Measurements from ENCODE around the gene SMYD5. TPM values are rescaled to one million over a fixed set of nuclear protein-coding genes. Genes with fewer than 3 reads are reported as not detected.

The SMYD5 gene
- total and polyA plus RNA-seq, 9 of the 15 experiments (the other 6 are each of a cell fraction or from before 2014, with no cell fraction given): 11.4 to 56.8 (median 32.0) TPM

DNA sequence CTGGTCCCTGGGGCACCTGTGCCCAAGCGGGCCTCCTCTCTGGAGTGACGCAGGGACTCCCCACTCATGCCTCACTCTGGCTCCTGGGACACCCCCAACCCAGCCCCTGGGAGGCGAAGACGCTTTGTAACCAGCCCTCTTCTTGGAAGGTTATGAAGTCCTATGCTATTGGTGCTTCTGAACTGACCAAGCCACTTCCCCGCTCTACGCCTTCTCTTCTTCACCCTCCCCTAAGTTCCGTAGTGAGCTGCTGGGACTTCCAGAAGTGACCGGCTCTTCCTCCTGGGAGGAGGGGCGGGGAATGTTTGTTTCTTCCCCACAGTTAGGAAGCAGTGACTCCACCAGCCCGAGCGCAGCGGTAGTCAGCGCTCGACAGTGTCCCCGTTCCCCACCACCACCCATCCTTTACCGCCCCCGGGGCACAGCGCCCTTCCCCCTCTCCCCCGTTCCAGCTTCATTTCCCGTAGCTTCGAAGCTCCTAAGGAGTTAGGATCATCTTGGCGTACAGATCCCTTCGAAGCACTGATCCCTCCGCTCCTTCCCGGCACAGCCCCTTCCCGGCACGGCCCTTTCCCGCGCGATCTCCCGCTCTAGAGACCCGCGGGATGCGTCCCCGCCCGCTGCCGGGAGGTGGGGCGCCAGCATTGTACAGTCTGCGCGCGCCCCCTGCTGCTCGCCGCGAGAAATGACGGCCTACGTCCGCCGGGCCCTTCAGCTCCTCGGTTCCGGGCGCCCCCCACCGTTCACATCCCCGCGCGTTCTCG, 37.0 kb upstream of the SMYD5 start:
- BruUV-seq (replicated peaks): no TSS peak
- H3K79me2 ChIP-seq (ENCODE audit: control insufficient read depth, insufficient read depth, low read length): no peaks in the 10 kb centered on the region
- ChIA-PET CTCF (ENCODE audit: low intra/inter-chr PET ratio) (interaction anchor here (0.6 to 4.1 kb wide), 17 partner anchors 11 to 1373 kb away, joined by 3 to 56 read pairs (median 4); no protein-coding TSS in a partner anchor), POLR2A (interaction anchor here (0.6 to 1.0 kb wide), 10 partner anchors 33 to 828 kb away, joined by 3 to 5 read pairs (median 3); partner anchors contain the start of gene SPR)
- peaks cover 11 to 29% of the 10 kb centered on the region in 2 experiments; a peak in 4 of 5 replicates for H3K4me1 ChIP-seq (replicated peaks in 1 of 2; ENCODE audit: control insufficient read depth in 2 of 2, insufficient read depth in 2 of 2, low read length in 2 of 2)
- in situ Hi-C loops (cut with MboI): no loop called here
- H3K9me1 ChIP-seq (ENCODE audit: control insufficient read depth, insufficient read depth, low read length): no peaks in the 10 kb centered on the region
- FAIRE-seq (peak; percentile 76), DNase-seq (ENCODE audit: extremely low read depth in 1 of 4, low spot score in 3 of 4) (peak; percentile 93 to 95 (median 94)), ATAC-seq (peak; percentile 93)
- peak overlapping the region in 1 of 2 experiments; percentile 91; a peak in 2 of 4 replicates for H3K9ac ChIP-seq (ENCODE audit: insufficient read depth in 1 of 2, low read depth in 2 of 2, low read length in 2 of 2)
- no peaks in the 10 kb centered on the region for H3K36me3 ChIP-seq (ENCODE audit: control insufficient read depth, insufficient read depth, low read length)
- no peak overlapping the region for H3K27ac ChIP-seq (ENCODE audit: extremely low read depth, low read depth, low read length)
- H3K4me3 ChIP-seq: peak overlapping the region; percentile 31
- no peaks in the 10 kb centered on the region for H3K9me3 ChIP-seq (replicated peaks; ENCODE audit: control insufficient read depth, insufficient read depth, low read depth, low read length)
- peak overlapping the region; percentile 86 for H2AFZ ChIP-seq (ENCODE audit: low read depth, low read length)
- no peaks in the 10 kb centered on the region for H4K20me1 ChIP-seq (replicated peaks; ENCODE audit: control insufficient read depth, insufficient read depth, low read length)
- WGBS (ENCODE audit: insufficient coverage, low coverage, missing lambda C conversion rate): 6% methylated on average over 46 of the region's 56 CpGs
- H3K27me3 ChIP-seq (ENCODE audit: control insufficient read depth in 2 of 2, insufficient read depth in 2 of 2, low read length in 2 of 2): peaks cover 3 to 35% of the 10 kb centered on the region in 2 experiments; a peak in 3 of 5 replicates
- intact Hi-C loops (cut with micrococcal nuclease): loop anchor here (1.0 to 5.0 kb wide), 7 partner anchors 14 to 405 kb away; no protein-coding TSS in a partner anchor
- H3K4me2 ChIP-seq (ENCODE audit: insufficient read depth, low read length): peak overlapping the region; percentile 71
- no peak for TF ChIP-seq NR3C1 (CRISPR knock-in tag; IDR thresholded peaks at IDR 0.05)
- peak; percentile 67 to 72 for TF ChIP-seq TRIM24 (IDR thresholded peaks at IDR 0.05)
- TF ChIP-seq, protein P1, sequence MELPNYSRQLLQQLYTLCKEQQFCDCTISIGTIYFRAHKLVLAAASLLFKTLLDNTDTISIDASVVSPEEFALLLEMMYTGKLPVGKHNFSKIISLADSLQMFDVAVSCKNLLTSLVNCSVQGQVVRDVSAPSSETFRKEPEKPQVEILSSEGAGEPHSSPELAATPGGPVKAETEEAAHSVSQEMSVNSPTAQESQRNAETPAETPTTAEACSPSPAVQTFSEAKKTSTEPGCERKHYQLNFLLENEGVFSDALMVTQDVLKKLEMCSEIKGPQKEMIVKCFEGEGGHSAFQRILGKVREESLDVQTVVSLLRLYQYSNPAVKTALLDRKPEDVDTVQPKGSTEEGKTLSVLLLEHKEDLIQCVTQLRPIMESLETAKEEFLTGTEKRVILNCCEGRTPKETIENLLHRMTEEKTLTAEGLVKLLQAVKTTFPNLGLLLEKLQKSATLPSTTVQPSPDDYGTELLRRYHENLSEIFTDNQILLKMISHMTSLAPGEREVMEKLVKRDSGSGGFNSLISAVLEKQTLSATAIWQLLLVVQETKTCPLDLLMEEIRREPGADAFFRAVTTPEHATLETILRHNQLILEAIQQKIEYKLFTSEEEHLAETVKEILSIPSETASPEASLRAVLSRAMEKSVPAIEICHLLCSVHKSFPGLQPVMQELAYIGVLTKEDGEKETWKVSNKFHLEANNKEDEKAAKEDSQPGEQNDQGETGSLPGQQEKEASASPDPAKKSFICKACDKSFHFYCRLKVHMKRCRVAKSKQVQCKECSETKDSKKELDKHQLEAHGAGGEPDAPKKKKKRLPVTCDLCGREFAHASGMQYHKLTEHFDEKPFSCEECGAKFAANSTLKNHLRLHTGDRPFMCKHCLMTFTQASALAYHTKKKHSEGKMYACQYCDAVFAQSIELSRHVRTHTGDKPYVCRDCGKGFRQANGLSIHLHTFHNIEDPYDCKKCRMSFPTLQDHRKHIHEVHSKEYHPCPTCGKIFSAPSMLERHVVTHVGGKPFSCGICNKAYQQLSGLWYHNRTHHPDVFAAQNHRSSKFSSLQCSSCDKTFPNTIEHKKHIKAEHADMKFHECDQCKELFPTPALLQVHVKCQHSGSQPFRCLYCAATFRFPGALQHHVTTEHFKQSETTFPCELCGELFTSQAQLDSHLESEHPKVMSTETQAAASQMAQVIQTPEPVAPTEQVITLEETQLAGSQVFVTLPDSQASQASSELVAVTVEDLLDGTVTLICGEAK (IDR thresholded peaks at IDR 0.05): 0 out of 2 replicates have a peak, but pooled peaks have one; percentile 43
- TF ChIP-seq, protein P1 (CRISPR knock-in tag; IDR thresholded peaks at IDR 0.05): no peak
- TF ChIP-seq CREM (IDR thresholded peaks at IDR 0.05; ENCODE audit: low read depth): peak; percentile 85
- no peak for TF ChIP-seq CHD4 (IDR thresholded peaks at IDR 0.05; ENCODE audit: insufficient read depth, insufficient replicate concordance, low read depth, low read length, poor library complexity, severe bottlenecking)
- TF ChIP-seq, protein P2, sequence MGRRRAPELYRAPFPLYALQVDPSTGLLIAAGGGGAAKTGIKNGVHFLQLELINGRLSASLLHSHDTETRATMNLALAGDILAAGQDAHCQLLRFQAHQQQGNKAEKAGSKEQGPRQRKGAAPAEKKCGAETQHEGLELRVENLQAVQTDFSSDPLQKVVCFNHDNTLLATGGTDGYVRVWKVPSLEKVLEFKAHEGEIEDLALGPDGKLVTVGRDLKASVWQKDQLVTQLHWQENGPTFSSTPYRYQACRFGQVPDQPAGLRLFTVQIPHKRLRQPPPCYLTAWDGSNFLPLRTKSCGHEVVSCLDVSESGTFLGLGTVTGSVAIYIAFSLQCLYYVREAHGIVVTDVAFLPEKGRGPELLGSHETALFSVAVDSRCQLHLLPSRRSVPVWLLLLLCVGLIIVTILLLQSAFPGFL (CRISPR knock-in tag; IDR thresholded peaks at IDR 0.05): peak; percentile 78; the same call in 1 of the 2 replicates
- 0 out of 4 replicates have a peak, but pooled peaks of 1 of the 2 experiments have one; percentile 29 for TF ChIP-seq HDAC1 (IDR thresholded peaks at IDR 0.05)
- peak; percentile 72 for TF ChIP-seq EGR1 (conservative IDR thresholded peaks at IDR 0.05)
- peak; percentile 19; the same call in 1 of the 2 replicates for TF ChIP-seq MYC (IDR thresholded peaks at IDR 0.05; ENCODE audit: low read depth, low read length)
- no peak for TF ChIP-seq MYC (CRISPR knock-in tag; IDR thresholded peaks at IDR 0.05; ENCODE audit: borderline replicate concordance, low read depth)

Measured in K562 (cell line).